NCI-H748 (cell line): ENCODE results near the gene UMODL1.
"Not testable (repeated sequence)": the region's sequence is repeated elsewhere in the genome, so short reads cannot be mapped to it uniquely, and the experiment has no call there.

Experiments
- DNase-seq: peaks from one replicate; lab custom pipeline; 2025; ENCODE audit not compliant: unreplicated experiment; lab: John Stamatoyannopoulos, UW

Gene UMODL1

GRCh38 chr21:42060166-42060565 is 11.0 kb upstream of the UMODL1 start:
- DNase-seq, result no peak

GRCh38 chr21:42061195-42061985 is 9.7 kb upstream of the UMODL1 start:
- DNase-seq, result no peak

GRCh38 chr21:42061986-42062235 is 9.2 kb upstream of the UMODL1 start:
- DNase-seq, result no peak

- DNase-seq, result peak; percentile 35
Observed at GRCh38 chr21:42062236-42063022, 8.7 kb upstream of the UMODL1 start.

- peak; percentile 29 for DNase-seq
Observed at GRCh38 chr21:42063191-42063570, 7.9 kb upstream of the UMODL1 start.

GRCh38 chr21:42063571-42064521 is 7.3 kb upstream of the UMODL1 start:
- peak; percentile 56 for DNase-seq

- DNase-seq, result peak; percentile 7
Observed at GRCh38 chr21:42066521-42066920, 4.6 kb upstream of the UMODL1 start.

- DNase-seq, result no peak
Observed at GRCh38 chr21:42067531-42068255, 3.4 kb upstream of the UMODL1 start.

- no peak for DNase-seq
Observed at GRCh38 chr21:42068256-42068545, 2.9 kb upstream of the UMODL1 start.

- no peak for DNase-seq
Observed at GRCh38 chr21:42068592-42068991, 2.5 kb upstream of the UMODL1 start.

GRCh38 chr21:42069327-42069726 is 1.8 kb upstream of the UMODL1 start:
- no peak for DNase-seq

- DNase-seq, result no peak
Observed at GRCh38 chr21:42069843-42070242, 1.3 kb upstream of the UMODL1 start.

- no peak for DNase-seq
Observed at GRCh38 chr21:42073145-42074099, 2.3 kb downstream of the UMODL1 start.

GRCh38 chr21:42075686-42076471 is 4.8 kb downstream of the UMODL1 start:
- DNase-seq, result no peak

GRCh38 chr21:42077685-42078238 is 6.6 kb downstream of the UMODL1 start:
- not testable (repeated sequence) for DNase-seq

- DNase-seq, result not testable (repeated sequence)
Observed at GRCh38 chr21:42078247-42079007, 7.3 kb downstream of the UMODL1 start.

- peak; percentile 25 for DNase-seq
Observed at GRCh38 chr21:42079008-42079938, 8.2 kb downstream of the UMODL1 start.
